HepG2 (cell line): Measurements from ENCODE around the gene UBAP2L. TPM values are rescaled to one million over a fixed set of nuclear protein-coding genes. Genes with fewer than 3 reads are reported as not detected.

Source experiments
- BHLHE40 ChIP-seq: IDR thresholded peaks from 2 replicates; pipeline ENCODE4 v1.6.1; 2011; ENCODE audit warnings: low read length, improper control_type of control experiment
- CREB3 ChIP-seq: sonication (generic); formaldehyde crosslinking; IDR thresholded peaks from 2 replicates; pipeline ENCODE4 v1.5.0; 2020; ENCODE audit warnings: missing genetic modification reagents
- DPF2 ChIP-seq: sonication (generic); formaldehyde crosslinking; IDR thresholded peaks from 2 replicates; pipeline ENCODE4 v1.4.0; 2020; ENCODE audit warnings: mild to moderate bottlenecking, low read depth, missing genetic modification reagents, borderline replicate concordance
- FLYWCH1 ChIP-seq: sonication (generic); formaldehyde crosslinking; IDR thresholded peaks from 2 replicates; pipeline ENCODE4 v1.8.1; 2023; ENCODE audit warnings: mild to moderate bottlenecking, missing genetic modification reagents
- FOXP4 ChIP-seq: sonication (generic); formaldehyde crosslinking; IDR thresholded peaks from 2 replicates; pipeline ENCODE4 v1.4.0; 2020; ENCODE audit warnings: missing genetic modification reagents
- GFI1 ChIP-seq: sonication (generic); formaldehyde crosslinking; IDR thresholded peaks from 2 replicates; pipeline ENCODE4 v1.5.0; 2020; ENCODE audit warnings: missing genetic modification reagents, mild to moderate bottlenecking, borderline replicate concordance
- HNRNPK ChIP-seq: fragments of 200-400 bp; formaldehyde crosslinking; IDR thresholded peaks from 2 replicates; pipeline ENCODE4 v1.6.1; 2018; ENCODE audit warnings: low read length, low read depth, moderate library complexity, mild to moderate bottlenecking; ENCODE audit not compliant: poor library complexity, severe bottlenecking
- KAT2B ChIP-seq: fragments of 150-350 bp; IDR thresholded peaks from 2 replicates; pipeline ENCODE4 v1.6.1; 2014; ENCODE audit warnings: low read depth, low read length, borderline replicate concordance
- KDM4B ChIP-seq: sonication (generic); formaldehyde crosslinking; IDR thresholded peaks from 2 replicates; pipeline ENCODE4 v1.4.0; 2020; ENCODE audit warnings: missing genetic modification reagents
- NONO ChIP-seq, 2 experiments: fragments of 450-650 bp in 1 of 2; sonication (generic) in 1 of 2; formaldehyde crosslinking in 1 of 2; IDR thresholded peaks in 1 of 2; conservative IDR thresholded peaks in 1 of 2; 2 replicates each; pipeline versions ENCODE4 v1.6.1 to v1.8.0; 2017 to 2022; ENCODE audit warnings: mild to moderate bottlenecking in 1 of 2, missing genetic modification reagents in 1 of 2, moderate library complexity in 1 of 2
- NRL ChIP-seq: sonication (generic); formaldehyde crosslinking; IDR thresholded peaks from 2 replicates; pipeline ENCODE4 v1.5.0; 2020; ENCODE audit warnings: missing genetic modification reagents, mild to moderate bottlenecking, moderate library complexity, borderline replicate concordance
- PAXIP1 ChIP-seq: sonication (generic); formaldehyde crosslinking; conservative IDR thresholded peaks from 2 replicates; pipeline ENCODE4 v1.4.0; 2020; ENCODE audit warnings: mild to moderate bottlenecking, missing genetic modification reagents, moderate library complexity
- PRDM4 ChIP-seq: sonication (generic); formaldehyde crosslinking; IDR thresholded peaks from 2 replicates; pipeline ENCODE4 v1.9.0; 2021; ENCODE audit warnings: missing genetic modification reagents, borderline replicate concordance
- SP140L ChIP-seq: sonication (generic); formaldehyde crosslinking; IDR thresholded peaks from 2 replicates; pipeline ENCODE4 v1.4.0; 2020; ENCODE audit warnings: missing genetic modification reagents, borderline replicate concordance
- ZNF3 ChIP-seq: IDR thresholded peaks from 2 replicates; pipeline ENCODE4 v1.7.0; 2017; ENCODE audit warnings: inconsistent platforms
- ZNF337 ChIP-seq: sonication (generic); formaldehyde crosslinking; IDR thresholded peaks from 2 replicates; pipeline ENCODE4 v1.5.1; 2020; ENCODE audit warnings: missing genetic modification reagents, low read depth, mild to moderate bottlenecking, borderline replicate concordance
- ZNF550 ChIP-seq: sonication (generic); formaldehyde crosslinking; IDR thresholded peaks from 2 replicates; pipeline ENCODE4 v1.4.0; 2020; ENCODE audit warnings: mild to moderate bottlenecking, missing genetic modification reagents, borderline replicate concordance
- ZNF562 ChIP-seq: sonication (generic); formaldehyde crosslinking; IDR thresholded peaks from 2 replicates; pipeline ENCODE4 v1.8.0; 2022; ENCODE audit warnings: missing genetic modification reagents, borderline replicate concordance
- ZNF572 ChIP-seq: sonication (generic); formaldehyde crosslinking; IDR thresholded peaks from 2 replicates; pipeline ENCODE4 v1.5.1; 2020; ENCODE audit warnings: mild to moderate bottlenecking, missing genetic modification reagents
- ZNF878 ChIP-seq: sonication (generic); formaldehyde crosslinking; IDR thresholded peaks from 2 replicates; pipeline ENCODE4 v1.8.1; 2023; ENCODE audit warnings: mild to moderate bottlenecking, missing genetic modification reagents, moderate library complexity
- polyA plus RNA-seq, 8 experiments: library from polyadenylated mRNA; depleted of rRNA in 3 of 8; stranded (reverse) in 7 of 8; unstranded in 1 of 8; fragments of >200 nt; fragmentation: Illumina TruSeq in 4 of 8; extraction: Trizol in 4 of 8; gene quantifications; 2 replicates each; pipeline versions ENCODE4 v1.2.1 to v1.2.3, GENCODE V29; 2011 to 2016; ENCODE audit warnings: low read depth in 4 of 8, missing spikeins in 1 of 8, mixed read lengths in 1 of 8; ENCODE audit not compliant: insufficient read depth in 1 of 8
- total RNA-seq, 5 experiments: library from RNA; depleted of rRNA; stranded (reverse); fragments of >200 nt; fragmentation: Illumina TruSeq; extraction: Trizol; gene quantifications; 2 replicates each; pipeline ENCODE4 v1.2.3, GENCODE V29; 2016; ENCODE audit warnings: low read depth in 1 of 5

Gene UBAP2L
- total and polyA plus RNA-seq, 2 of the 13 experiments (the other 11 are each of a cell fraction or from before 2014, with no cell fraction given): 74.2 to 159 TPM

- TF ChIP-seq PRDM4 (CRISPR knock-in tag) (no peak), ZNF550 (no peak), BHLHE40 (no peak), FLYWCH1 (no peak), KDM4B (no peak), HNRNPK (no peak), ZNF562 (no peak), SP140L (CRISPR knock-in tag) (no peak), GFI1 (peak; percentile 59; the same call in 1 of the 2 replicates), ZNF337 (CRISPR knock-in tag) (no peak), ZNF572 (CRISPR knock-in tag) (no peak), PAXIP1 (CRISPR knock-in tag) (peak; percentile 37; the same call in 1 of the 2 replicates), KAT2B (no peak), NONO (IDR thresholded peaks at IDR 0.05) (no peak), NONO (CRISPR knock-in tag; conservative IDR thresholded peaks at IDR 0.05) (peak; percentile 89), ZNF3 (no peak), CREB3 (no peak), DPF2 (CRISPR knock-in tag) (no peak), NRL (CRISPR knock-in tag) (no peak; the same call in 1 of the 2 replicates), ZNF878 (peak; percentile 79; the same call in 1 of the 2 replicates), FOXP4 (peak; percentile 27; the same call in 1 of the 2 replicates)
Observed at GRCh38 chr1:154272217-154272998, 51.7 kb downstream of the UBAP2L start, which contains the start of gene HAX1 (continued).
